Ramos (cell line): ENCODE results near the gene AP2B1.

Experiments
- in situ Hi-C: fragments of 300-500 bp; cut with MboI; formaldehyde crosslinking; loops from one replicate; pipeline ENCODE4 v1.14.3; 2022; ENCODE audit warnings: low sequenced_read_pairs; ENCODE audit not compliant: unreplicated experiment

Gene AP2B1

DNA sequence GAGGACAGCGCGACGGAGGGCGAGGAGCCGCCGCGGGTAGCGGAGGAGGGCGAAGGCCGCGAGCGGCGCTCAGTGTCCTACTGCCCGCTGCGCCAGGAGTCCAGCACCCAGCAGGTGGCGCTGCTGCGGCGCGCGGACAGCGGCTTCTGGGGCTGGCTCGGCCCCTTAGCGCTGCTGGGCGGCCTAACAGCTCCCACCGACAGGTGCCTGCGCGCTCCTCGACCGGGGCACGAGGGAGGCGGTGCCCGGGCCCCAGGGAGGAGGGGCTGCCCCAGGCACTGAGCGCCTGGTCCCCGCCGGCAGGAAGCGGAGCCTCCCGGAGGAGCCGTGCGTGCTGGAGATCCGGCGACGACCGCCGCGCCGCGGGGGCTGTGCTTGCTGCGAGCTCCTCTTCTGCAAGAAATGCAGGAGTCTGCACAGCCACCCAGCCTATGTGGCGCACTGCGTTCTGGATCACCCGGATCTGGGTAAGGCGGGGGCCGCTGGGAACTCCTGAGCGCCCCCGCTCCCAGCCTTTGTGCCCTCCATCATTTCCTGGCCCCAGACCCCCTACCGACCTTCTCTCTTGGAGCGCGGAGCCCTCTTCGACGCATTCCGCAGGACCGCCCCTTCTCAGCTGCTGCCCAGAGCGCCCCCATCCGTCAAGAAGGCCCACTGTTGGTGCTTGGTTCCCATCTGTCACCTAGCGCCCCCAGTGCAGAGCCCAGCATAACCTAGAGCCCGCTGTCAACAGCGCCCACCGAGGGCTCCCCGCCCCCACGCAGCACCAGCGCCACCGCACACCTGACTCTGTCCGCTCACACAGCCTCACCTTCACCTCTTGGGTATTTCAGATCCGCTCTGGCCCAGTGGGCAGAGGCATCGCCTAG is 177.2 kb downstream of the AP2B1 start:
- in situ Hi-C loops = loop anchor here (5.0 kb wide), 1 partner anchor 43 kb away; the partner anchor contains the start of gene TAF15

DNA sequence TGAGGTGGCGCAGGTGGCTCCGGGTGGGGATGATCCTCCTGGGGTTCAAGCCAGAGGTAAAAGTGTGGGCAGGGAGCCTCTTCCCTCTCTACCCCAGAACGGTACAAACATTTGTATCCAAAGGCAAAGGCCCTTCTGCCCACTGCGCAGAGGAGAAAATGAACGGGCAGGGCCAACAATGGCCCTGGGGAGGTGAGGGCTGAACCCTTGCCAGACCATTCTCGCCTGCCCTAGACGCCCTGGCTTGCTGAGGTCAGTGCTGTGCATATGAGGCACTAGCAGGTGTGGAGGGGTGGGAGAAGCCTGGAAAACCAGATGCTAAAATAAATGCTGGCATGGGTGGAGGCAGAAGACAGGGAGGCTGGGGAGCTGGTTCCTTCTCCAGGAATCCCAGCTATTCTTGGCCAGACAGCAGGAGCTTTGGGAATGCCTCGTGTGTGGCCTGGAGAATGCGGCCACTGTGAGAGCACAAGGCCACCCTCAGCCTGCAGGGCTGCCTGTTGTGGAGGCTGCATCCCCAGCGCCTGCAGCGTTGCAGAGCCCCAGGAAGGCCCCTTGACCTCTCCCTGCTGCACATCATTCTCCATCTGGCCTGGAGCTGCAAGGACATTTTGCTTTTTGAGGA is 178.1 kb downstream of the AP2B1 start:
- in situ Hi-C loops = no loop called here

DNA sequence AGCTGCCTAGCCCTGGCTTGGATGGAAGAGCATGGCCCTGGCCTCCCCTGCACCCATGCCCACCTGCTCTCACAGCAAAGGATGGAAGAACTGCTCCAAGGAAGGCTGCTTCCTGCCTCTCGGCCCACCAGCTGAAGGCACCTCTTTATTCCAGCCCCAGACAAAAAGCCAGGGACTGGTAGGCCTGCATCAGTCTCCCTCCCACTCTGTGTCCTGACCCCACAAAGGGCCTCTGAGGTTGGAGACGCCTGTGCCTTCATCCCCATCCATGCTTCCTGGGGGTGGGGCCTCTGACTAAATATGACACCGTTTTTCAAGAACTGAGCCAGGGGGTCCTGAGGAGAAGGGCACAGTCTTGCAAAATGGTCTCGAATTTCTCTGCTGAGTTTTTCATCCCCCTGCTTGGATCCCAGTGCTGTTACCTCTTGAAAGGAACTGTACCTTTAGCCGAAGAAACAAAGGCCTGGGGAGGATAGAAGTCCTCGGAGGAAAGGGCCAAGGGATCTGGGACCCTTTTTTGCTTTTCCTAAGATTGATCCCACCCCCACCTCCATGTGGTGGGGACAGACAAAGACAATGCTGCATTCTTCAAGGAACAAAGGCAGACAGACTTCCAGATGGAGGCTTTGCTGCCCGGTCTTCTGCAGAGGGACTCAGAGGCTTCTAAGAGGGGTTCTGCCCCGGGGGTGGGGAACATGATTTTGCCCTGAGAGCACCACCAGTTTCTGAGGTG is 178.8 kb downstream of the AP2B1 start:
- in situ Hi-C loops = no loop called here

- in situ Hi-C loops = no loop called here
Measured at GRCh38 chr17:35766489-35766877, 179.4 kb downstream of the AP2B1 start.

DNA sequence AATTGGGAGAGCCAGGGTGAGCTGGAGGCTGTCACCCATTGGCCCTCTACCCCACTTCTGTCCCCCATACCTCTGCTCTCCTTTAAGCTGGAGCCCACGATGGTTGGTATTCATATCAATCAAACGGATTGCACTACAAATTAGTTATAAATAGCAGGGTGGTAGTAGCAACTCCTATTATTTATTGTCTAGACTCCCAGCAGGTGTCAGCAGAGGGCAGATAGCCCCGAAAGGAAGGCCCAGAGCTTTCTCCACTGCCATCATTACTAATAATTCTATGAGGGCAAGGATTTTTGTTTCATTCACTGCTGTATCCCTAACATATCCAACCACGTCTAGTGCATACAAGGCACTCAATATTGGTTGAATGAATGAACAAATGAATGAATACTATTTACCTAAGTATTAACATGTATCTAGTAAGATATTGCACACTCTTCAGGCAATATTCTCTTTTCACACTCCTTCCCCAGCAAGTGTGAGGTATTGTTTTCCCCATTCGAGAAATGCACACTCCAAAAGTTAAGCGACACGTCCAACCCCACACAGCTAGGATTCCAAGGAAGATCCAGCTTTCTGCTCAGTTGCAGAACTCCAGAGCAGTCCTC is 179.9 kb downstream of the AP2B1 start:
- in situ Hi-C loops = no loop called here

DNA sequence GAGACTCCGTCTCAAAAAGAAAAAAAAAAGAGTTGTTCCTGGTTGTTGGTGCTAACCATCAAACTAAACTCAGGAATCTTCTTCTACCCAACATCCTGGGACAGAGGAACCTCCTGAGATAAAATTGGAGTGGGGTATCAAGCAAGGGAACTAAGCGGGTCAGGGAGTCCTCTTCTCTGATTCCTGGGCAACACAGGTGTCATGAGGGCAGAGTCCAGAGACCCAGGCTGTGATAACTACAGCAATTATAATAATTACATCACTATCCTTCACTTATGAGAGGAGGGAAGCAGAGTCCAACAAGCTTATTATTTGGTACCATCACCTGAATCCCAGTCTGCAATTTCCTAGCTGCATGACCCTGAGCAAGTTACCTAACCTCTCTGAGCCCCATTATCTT is 181.7 kb downstream of the AP2B1 start:
- in situ Hi-C loops = no loop called here

DNA sequence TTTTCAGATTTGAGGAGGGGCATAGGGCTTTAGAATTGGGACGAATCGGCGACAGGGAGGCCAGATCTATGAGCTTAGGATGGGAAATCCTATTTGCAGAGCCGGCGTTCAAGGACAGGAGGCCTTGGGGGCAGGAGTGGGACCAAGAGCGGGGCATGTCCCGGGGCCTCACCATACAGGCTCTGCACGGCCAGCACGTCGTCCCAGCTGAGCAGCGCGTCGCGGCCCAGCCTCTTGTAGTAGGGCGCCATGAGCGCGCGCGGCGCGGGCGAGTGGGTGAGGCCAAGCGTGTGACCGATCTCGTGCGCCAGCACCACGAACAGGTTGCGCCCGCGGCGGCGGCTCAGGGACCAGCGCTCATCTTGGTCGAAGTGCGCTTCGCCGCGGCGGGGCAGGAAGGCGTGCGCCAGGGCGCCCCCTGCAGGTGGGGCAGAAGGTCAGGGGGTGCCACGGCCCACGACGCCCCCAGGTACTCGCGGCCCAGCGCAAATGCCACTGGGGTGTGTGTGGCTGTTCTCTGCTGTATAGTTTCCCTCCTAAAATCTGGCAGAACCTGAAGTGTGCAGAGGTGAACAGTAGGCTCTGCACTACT is 182.9 kb downstream of the AP2B1 start:
- in situ Hi-C loops = no loop called here

GRCh38 chr17:35773129-35773528 is 186.0 kb downstream of the AP2B1 start:
- in situ Hi-C loops = no loop called here

GRCh38 chr17:35773679-35774425 is 186.7 kb downstream of the AP2B1 start:
- in situ Hi-C loops = no loop called here

DNA sequence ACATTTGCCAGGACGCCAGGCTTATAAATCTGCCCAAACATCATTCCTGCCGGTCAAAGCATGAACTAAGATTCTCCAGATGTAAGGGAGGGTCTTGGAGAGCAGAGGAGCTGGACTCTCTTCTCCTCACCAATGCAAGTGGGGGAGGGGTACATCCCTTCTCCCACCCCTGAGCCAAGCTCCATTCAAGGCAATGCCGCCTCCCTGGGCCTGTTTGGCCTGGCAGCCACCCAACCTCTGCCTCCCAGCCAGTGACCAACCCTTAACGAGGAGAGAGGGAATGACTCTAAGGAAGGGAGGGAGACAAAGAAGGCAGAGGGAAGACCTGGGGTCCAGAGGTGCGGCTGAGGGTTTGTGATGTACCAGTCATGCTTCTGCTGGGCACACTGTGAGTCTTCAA is 187.4 kb downstream of the AP2B1 start:
- in situ Hi-C loops = no loop called here

- in situ Hi-C loops = no loop called here
Measured at GRCh38 chr17:35775039-35775438, 187.9 kb downstream of the AP2B1 start.

- in situ Hi-C loops = no loop called here
Measured at GRCh38 chr17:35775583-35775982, 188.5 kb downstream of the AP2B1 start.
